Measurements from ENCODE around the gene PRR18.

Gene PRR18

GRCh38 chr6:166277018-166277417, 31.2 kb downstream of the PRR18 start:
- DNase-seq (ENCODE audit: low read depth in 2 of 2, low spot score in 1 of 2), result no peak

- peak; percentile 33 to 64 for DNase-seq (ENCODE audit: low read depth in 2 of 2, low spot score in 1 of 2)
These were observed 32.5 kb downstream of the PRR18 start for GRCh38 chr6:166275714-166276166.

- no peak for DNase-seq (ENCODE audit: low read depth in 2 of 2, low spot score in 1 of 2)
These were observed 33.3 kb downstream of the PRR18 start for GRCh38 chr6:166274739-166275370.

GRCh38 chr6:166274163-166274562, 34.0 kb downstream of the PRR18 start:
- DNase-seq (ENCODE audit: low read depth in 2 of 2, low spot score in 1 of 2), result no peak

- no peak for DNase-seq (ENCODE audit: low read depth in 2 of 2, low spot score in 1 of 2)
These were observed 36.8 kb downstream of the PRR18 start for GRCh38 chr6:166271376-166271765.

GRCh38 chr6:166270706-166271375, 37.4 kb downstream of the PRR18 start:
- DNase-seq (ENCODE audit: low read depth in 2 of 2, low spot score in 1 of 2), result no peak

GRCh38 chr6:166269301-166270039, 38.7 kb downstream of the PRR18 start:
- no peak for DNase-seq (ENCODE audit: low read depth in 2 of 2, low spot score in 1 of 2)

- DNase-seq (ENCODE audit: low read depth in 2 of 2, low spot score in 1 of 2), result no peak
These were observed 39.8 kb downstream of the PRR18 start for GRCh38 chr6:166268431-166268830.

GRCh38 chr6:166267526-166267925, 40.7 kb downstream of the PRR18 start:
- DNase-seq (ENCODE audit: low read depth in 2 of 2, low spot score in 1 of 2), result no peak

- DNase-seq (ENCODE audit: low read depth in 2 of 2, low spot score in 1 of 2), result no peak
These were observed 41.9 kb downstream of the PRR18 start for GRCh38 chr6:166266336-166266735.

GRCh38 chr6:166262743-166263515, 45.3 kb downstream of the PRR18 start:
- no peak for DNase-seq (ENCODE audit: low read depth in 2 of 2, low spot score in 1 of 2)

GRCh38 chr6:166259296-166259977, 48.8 kb downstream of the PRR18 start:
- no peak for DNase-seq (ENCODE audit: low read depth in 2 of 2, low spot score in 1 of 2)

GRCh38 chr6:166258854-166259276, 49.3 kb downstream of the PRR18 start:
- DNase-seq (ENCODE audit: low read depth in 2 of 2, low spot score in 1 of 2), result no peak

GRCh38 chr6:166257911-166258318, 50.3 kb downstream of the PRR18 start:
- DNase-seq (ENCODE audit: low read depth in 2 of 2, low spot score in 1 of 2), result no peak

Data from stimulated activated CD8-positive, alpha-beta memory T cell treated with anti-CD3 and anti-CD28 coated beads, Interleukin-4, amount 100 ng/mL, for 4 hours (primary cell).